ENCODE measurements around the gene TAS2R60. TPM values are rescaled to one million over a fixed set of nuclear protein-coding genes. Genes with fewer than 3 reads are reported as not detected.

Gene TAS2R60
- total and polyA plus RNA-seq, 8 donors: not detected

- Histone ChIP-seq H3K36me3 (no peaks in the 10 kb centered on the region), H3K9me3 (no peaks in the 10 kb centered on the region), H3K27me3 (peaks cover 0 to 20% (median 1%) of the 10 kb centered on the region in 4 donors), H3K4me1 (no peaks in the 10 kb centered on the region), H3K27ac (no peak overlapping the region), H3K4me3 (no peak overlapping the region)
- 68 to 79% methylated on average over 6 of the region's 6 CpGs for WGBS, 2 donors
- TF ChIP-seq CTCF (IDR thresholded peaks at IDR 0.05): no peak
- FAIRE-seq (no peak), DNase-seq (no peak), ATAC-seq (no peak)
- intact Hi-C loops (cut with DNase I): no loop called here
Observed at GRCh38 chr7:143444063-143444782, 970 bp downstream of the TAS2R60 start.

GRCh38 chr7:143444785-143445184, 1.5 kb downstream of the TAS2R60 start:
- no peak for FAIRE-seq
- Histone ChIP-seq H3K4me3 (no peak overlapping the region), H3K4me1 (no peaks in the 10 kb centered on the region), H3K9me3 (no peaks in the 10 kb centered on the region), H3K27me3 (peaks cover 0 to 20% (median 1%) of the 10 kb centered on the region in 4 donors), H3K27ac (no peak overlapping the region), H3K36me3 (no peaks in the 10 kb centered on the region)
- intact Hi-C loops (cut with DNase I): no loop called here
- ATAC-seq: no peak
- WGBS, 2 donors: 87 to 97% methylated on average over 1 of the region's 1 CpG
- no peak for DNase-seq
- no peak for TF ChIP-seq CTCF (IDR thresholded peaks at IDR 0.05)

GRCh38 chr7:143447466-143447865, 4.2 kb downstream of the TAS2R60 start:
- Histone ChIP-seq H3K27me3 (peaks cover 0 to 20% (median 3%) of the 10 kb centered on the region in 4 donors), H3K9me3 (no peaks in the 10 kb centered on the region), H3K27ac (no peak overlapping the region), H3K4me3 (no peak overlapping the region), H3K4me1 (no peaks in the 10 kb centered on the region), H3K36me3 (no peaks in the 10 kb centered on the region)
- no peak for ATAC-seq
- intact Hi-C loops (cut with DNase I): no loop called here
- 34 to 51% methylated on average over 3 of the region's 3 CpGs for WGBS, 2 donors
- DNase-seq: no peak
- no peak for TF ChIP-seq CTCF (IDR thresholded peaks at IDR 0.05)
- no peak for FAIRE-seq

GRCh38 chr7:143448429-143448828, 5.2 kb downstream of the TAS2R60 start:
- DNase-seq (no peak), FAIRE-seq (no peak), ATAC-seq (no peak)
- Histone ChIP-seq H3K4me3 (no peak overlapping the region), H3K4me1 (no peaks in the 10 kb centered on the region), H3K27me3 (peaks cover 0 to 20% (median 3%) of the 10 kb centered on the region in 4 donors), H3K9me3 (no peaks in the 10 kb centered on the region), H3K27ac (no peak overlapping the region), H3K36me3 (no peaks in the 10 kb centered on the region)
- WGBS, 2 donors: 73 to 82% methylated on average over 5 of the region's 5 CpGs
- TF ChIP-seq CTCF (IDR thresholded peaks at IDR 0.05): no peak
- intact Hi-C loops (cut with DNase I): no loop called here

GRCh38 chr7:143449793-143450192, 6.5 kb downstream of the TAS2R60 start:
- intact Hi-C loops (cut with DNase I): no loop called here
- no peaks in the 10 kb centered on the region for H3K4me1 ChIP-seq

More at GRCh38 chr7:143449793-143450192, 6.5 kb downstream of the TAS2R60 start:
- H3K27me3 ChIP-seq: peaks cover 0 to 20% (median 3%) of the 10 kb centered on the region in 4 donors
- no peaks in the 10 kb centered on the region for H3K36me3 ChIP-seq
- no peak overlapping the region for H3K4me3 ChIP-seq
- TF ChIP-seq CTCF (IDR thresholded peaks at IDR 0.05): no peak
- no peak for ATAC-seq
- no peaks in the 10 kb centered on the region for H3K9me3 ChIP-seq
- no peak for DNase-seq
- no peak overlapping the region for H3K27ac ChIP-seq
- FAIRE-seq: no peak
- WGBS, 2 donors: 52 to 65% methylated on average over 2 of the region's 3 CpGs

All from pancreas (tissue), 10 donors.